Measurements from ENCODE around the gene PDGFC. TPM values are rescaled to one million over a fixed set of nuclear protein-coding genes. Genes with fewer than 3 reads are reported as not detected.
"Not testable (repeated sequence)": the region's sequence is repeated elsewhere in the genome, so short reads cannot be mapped to it uniquely, and the experiment has no call there.

PDGFC gene
- total RNA-seq, 1 experiment from 2014 or later = 9.8 TPM

DNA sequence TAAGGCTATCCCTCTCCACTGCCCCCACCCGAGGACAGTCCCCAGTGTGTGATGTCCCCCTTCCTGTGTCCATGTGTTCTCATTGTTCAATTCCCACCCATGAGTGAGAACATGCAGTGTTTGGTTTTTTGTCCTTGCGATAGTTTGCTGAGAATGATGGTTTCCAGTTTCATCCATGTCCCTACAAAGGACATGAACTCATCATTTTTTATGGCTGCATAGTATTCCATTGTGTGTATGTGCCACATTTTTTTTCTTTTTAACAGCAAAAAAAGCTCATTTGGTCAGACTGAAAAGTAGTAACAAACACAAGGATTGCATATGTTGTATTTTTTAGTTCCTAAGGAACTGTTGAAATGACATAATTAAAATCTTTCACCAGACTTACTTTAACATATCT, 105.5 kb downstream of the PDGFC start:
- H3K4me3 ChIP-seq (replicated peaks in 1 of 2; ENCODE audit: low read depth in 1 of 2, low read length in 2 of 2); H3K27me3 ChIP-seq (ENCODE audit: insufficient read depth, low read length); H3K79me2 ChIP-seq (ENCODE audit: insufficient read depth, low read length); ATAC-seq; BruUV-seq (replicated peaks); H3K36me3 ChIP-seq (ENCODE audit: control insufficient read depth in 1 of 2, insufficient read depth in 2 of 2, low read length in 2 of 2); H3K27ac ChIP-seq (ENCODE audit: low read depth, low read length); H3K4me2 ChIP-seq (ENCODE audit: low read length); H3K4me1 ChIP-seq (ENCODE audit: control insufficient read depth in 1 of 2, insufficient read depth in 2 of 2, low read length in 2 of 2); H3K9ac ChIP-seq (ENCODE audit: low read length); intact Hi-C loops (cut with micrococcal nuclease); H3K9me3 ChIP-seq (ENCODE audit: control insufficient read depth in 1 of 2, insufficient read depth in 1 of 2, low read depth in 1 of 2, low read length in 2 of 2); H4K20me1 ChIP-seq (ENCODE audit: insufficient read depth); H2AFZ ChIP-seq (ENCODE audit: low read depth, low read length, poor library complexity, severe bottlenecking); DNase-seq (ENCODE audit: low read depth, low spot score); RAD21 ChIA-PET (ENCODE audit: low non-redundant PET in 1 of 2, low total read pairs in 2 of 2, uncharacterized antibody in 2 of 2, unreplicated experiment in 2 of 2); H3K9me2 ChIP-seq (ENCODE audit: insufficient read depth); POLR2A ChIA-PET; CTCF ChIA-PET: not testable (repeated sequence)

DNA sequence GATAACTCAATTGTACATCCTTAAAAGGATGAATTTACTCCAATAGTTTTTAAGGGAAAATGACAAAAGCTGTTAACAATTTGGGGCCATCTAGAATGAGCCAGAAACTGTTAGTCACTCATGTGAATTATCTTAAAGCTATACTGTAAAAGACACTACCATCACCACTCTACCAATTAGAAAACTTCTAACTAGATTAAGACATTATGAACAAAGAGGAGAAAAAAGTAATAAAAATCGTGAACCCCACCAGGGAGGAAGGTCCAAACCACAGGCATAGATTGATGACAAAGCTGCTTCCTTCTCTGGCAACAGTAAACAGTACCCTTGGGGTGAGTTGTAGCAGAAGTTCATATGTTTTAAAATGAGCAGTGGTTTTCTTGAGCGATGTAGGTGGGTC, 106.1 kb downstream of the PDGFC start:
- Histone ChIP-seq H3K9me2 (ENCODE audit: insufficient read depth) (no peaks in the 10 kb centered on the region), H3K4me3 (replicated peaks in 1 of 2; ENCODE audit: low read depth in 1 of 2, low read length in 2 of 2) (no peak overlapping the region), H3K79me2 (ENCODE audit: insufficient read depth, low read length) (no peaks in the 10 kb centered on the region), H3K9me3 (ENCODE audit: control insufficient read depth in 1 of 2, insufficient read depth in 1 of 2, low read depth in 1 of 2, low read length in 2 of 2) (no peaks in the 10 kb centered on the region), H3K27ac (ENCODE audit: low read depth, low read length) (no peak overlapping the region), H3K9ac (ENCODE audit: low read length) (no peak overlapping the region), H2AFZ (ENCODE audit: low read depth, low read length, poor library complexity, severe bottlenecking) (no peak overlapping the region), H3K36me3 (ENCODE audit: control insufficient read depth in 1 of 2, insufficient read depth in 2 of 2, low read length in 2 of 2) (no peaks in the 10 kb centered on the region), H3K4me1 (ENCODE audit: control insufficient read depth in 1 of 2, insufficient read depth in 2 of 2, low read length in 2 of 2) (no peaks in the 10 kb centered on the region), H4K20me1 (ENCODE audit: insufficient read depth) (no peaks in the 10 kb centered on the region), H3K4me2 (ENCODE audit: low read length) (no peak overlapping the region), H3K27me3 (ENCODE audit: insufficient read depth, low read length) (no peaks in the 10 kb centered on the region)
- DNase-seq (ENCODE audit: low read depth, low spot score) = no peak
- TF ChIP-seq ZNF274 (IDR thresholded peaks at IDR 0.05; ENCODE audit: low read depth, low read length) (no peak), SP1 (IDR thresholded peaks at IDR 0.05; ENCODE audit: low read depth) (no peak), JUND (IDR thresholded peaks at IDR 0.05) (no peak), POLR2A (IDR thresholded peaks at IDR 0.05; ENCODE audit: borderline replicate concordance, extremely low read depth, insufficient read depth, insufficient read length) (no peak), POLR2AphosphoS5 (IDR thresholded peaks at IDR 0.05; ENCODE audit: low read depth, low read length) (no peak), ELF1 (IDR thresholded peaks at IDR 0.05; ENCODE audit: borderline replicate concordance, low read depth) (no peak), YY1 (IDR thresholded peaks at IDR 0.05; ENCODE audit: extremely low read depth, insufficient replicate concordance, low read depth, low read length) (no peak), RAD21 (IDR thresholded peaks at IDR 0.05; ENCODE audit: low read depth) (no peak), FOSL1 (IDR thresholded peaks at IDR 0.05; ENCODE audit: low read depth) (no peak), TCF7L2 (IDR thresholded peaks at IDR 0.05; ENCODE audit: borderline replicate concordance, extremely low read depth, insufficient read depth, insufficient read length) (no peak), SIN3A (IDR thresholded peaks at IDR 0.05; ENCODE audit: low read depth) (no peak), EZH2 (IDR thresholded peaks at IDR 0.05) (no peak)
- TF ChIP-seq, protein P1, sequence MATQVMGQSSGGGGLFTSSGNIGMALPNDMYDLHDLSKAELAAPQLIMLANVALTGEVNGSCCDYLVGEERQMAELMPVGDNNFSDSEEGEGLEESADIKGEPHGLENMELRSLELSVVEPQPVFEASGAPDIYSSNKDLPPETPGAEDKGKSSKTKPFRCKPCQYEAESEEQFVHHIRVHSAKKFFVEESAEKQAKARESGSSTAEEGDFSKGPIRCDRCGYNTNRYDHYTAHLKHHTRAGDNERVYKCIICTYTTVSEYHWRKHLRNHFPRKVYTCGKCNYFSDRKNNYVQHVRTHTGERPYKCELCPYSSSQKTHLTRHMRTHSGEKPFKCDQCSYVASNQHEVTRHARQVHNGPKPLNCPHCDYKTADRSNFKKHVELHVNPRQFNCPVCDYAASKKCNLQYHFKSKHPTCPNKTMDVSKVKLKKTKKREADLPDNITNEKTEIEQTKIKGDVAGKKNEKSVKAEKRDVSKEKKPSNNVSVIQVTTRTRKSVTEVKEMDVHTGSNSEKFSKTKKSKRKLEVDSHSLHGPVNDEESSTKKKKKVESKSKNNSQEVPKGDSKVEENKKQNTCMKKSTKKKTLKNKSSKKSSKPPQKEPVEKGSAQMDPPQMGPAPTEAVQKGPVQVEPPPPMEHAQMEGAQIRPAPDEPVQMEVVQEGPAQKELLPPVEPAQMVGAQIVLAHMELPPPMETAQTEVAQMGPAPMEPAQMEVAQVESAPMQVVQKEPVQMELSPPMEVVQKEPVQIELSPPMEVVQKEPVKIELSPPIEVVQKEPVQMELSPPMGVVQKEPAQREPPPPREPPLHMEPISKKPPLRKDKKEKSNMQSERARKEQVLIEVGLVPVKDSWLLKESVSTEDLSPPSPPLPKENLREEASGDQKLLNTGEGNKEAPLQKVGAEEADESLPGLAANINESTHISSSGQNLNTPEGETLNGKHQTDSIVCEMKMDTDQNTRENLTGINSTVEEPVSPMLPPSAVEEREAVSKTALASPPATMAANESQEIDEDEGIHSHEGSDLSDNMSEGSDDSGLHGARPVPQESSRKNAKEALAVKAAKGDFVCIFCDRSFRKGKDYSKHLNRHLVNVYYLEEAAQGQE (IDR thresholded peaks at IDR 0.05; ENCODE audit: low read depth) = no peak
- TF ChIP-seq, protein P2, sequence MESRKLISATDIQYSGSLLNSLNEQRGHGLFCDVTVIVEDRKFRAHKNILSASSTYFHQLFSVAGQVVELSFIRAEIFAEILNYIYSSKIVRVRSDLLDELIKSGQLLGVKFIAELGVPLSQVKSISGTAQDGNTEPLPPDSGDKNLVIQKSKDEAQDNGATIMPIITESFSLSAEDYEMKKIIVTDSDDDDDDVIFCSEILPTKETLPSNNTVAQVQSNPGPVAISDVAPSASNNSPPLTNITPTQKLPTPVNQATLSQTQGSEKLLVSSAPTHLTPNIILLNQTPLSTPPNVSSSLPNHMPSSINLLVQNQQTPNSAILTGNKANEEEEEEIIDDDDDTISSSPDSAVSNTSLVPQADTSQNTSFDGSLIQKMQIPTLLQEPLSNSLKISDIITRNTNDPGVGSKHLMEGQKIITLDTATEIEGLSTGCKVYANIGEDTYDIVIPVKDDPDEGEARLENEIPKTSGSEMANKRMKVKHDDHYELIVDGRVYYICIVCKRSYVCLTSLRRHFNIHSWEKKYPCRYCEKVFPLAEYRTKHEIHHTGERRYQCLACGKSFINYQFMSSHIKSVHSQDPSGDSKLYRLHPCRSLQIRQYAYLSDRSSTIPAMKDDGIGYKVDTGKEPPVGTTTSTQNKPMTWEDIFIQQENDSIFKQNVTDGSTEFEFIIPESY (IDR thresholded peaks at IDR 0.05; ENCODE audit: extremely low read depth, insufficient replicate concordance, low read length) = no peak
- no TSS peak for BruUV-seq (replicated peaks)
- intact Hi-C loops (cut with micrococcal nuclease) = no loop called here
- RAD21 ChIA-PET (ENCODE audit: low non-redundant PET in 1 of 2, low total read pairs in 2 of 2, uncharacterized antibody in 2 of 2, unreplicated experiment in 2 of 2) = no interaction called here
- no peak for ATAC-seq
- POLR2A ChIA-PET = no interaction called here
- CTCF ChIA-PET = no interaction called here
